ENCODE data around the gene ASPSCR1. TPM values are rescaled to one million over a fixed set of nuclear protein-coding genes. Genes with fewer than 3 reads are reported as not detected.

ASPSCR1 gene
- total RNA-seq, 1 experiment from 2014 or later: 51.0 TPM

GRCh38 chr17:82016875-82017459, 39.5 kb downstream of the ASPSCR1 start:
- H3K27ac ChIP-seq (ENCODE audit: low read depth, low read length): peak overlapping the region; percentile 36; the same call in 1 of the 2 replicates
- peaks cover 27% of the 10 kb centered on the region for H3K79me2 ChIP-seq (ENCODE audit: insufficient read depth, low read length)
- no TSS peak for BruUV-seq (replicated peaks)
- H3K9ac ChIP-seq (ENCODE audit: low read length): no peak overlapping the region
- intact Hi-C loops (cut with micrococcal nuclease): no loop called here
- no peaks in the 10 kb centered on the region for H3K9me2 ChIP-seq (ENCODE audit: insufficient read depth)
- ChIA-PET CTCF (no interaction called here), RAD21 (ENCODE audit: low non-redundant PET in 1 of 2, low total read pairs in 2 of 2, uncharacterized antibody in 2 of 2, unreplicated experiment in 2 of 2) (no interaction called here), POLR2A (interaction anchor here (0.9 kb wide), 1 partner anchor 57 kb away, joined by 3 read pairs; no protein-coding TSS in a partner anchor)
- TF ChIP-seq CBX3 (IDR thresholded peaks at IDR 0.05; ENCODE audit: low read depth) (no peak), TCF7L2 (IDR thresholded peaks at IDR 0.05; ENCODE audit: borderline replicate concordance, extremely low read depth, insufficient read depth, insufficient read length) (no peak), POLR2AphosphoS5 (IDR thresholded peaks at IDR 0.05; ENCODE audit: low read depth, low read length) (no peak), EGR1 (IDR thresholded peaks at IDR 0.05; ENCODE audit: low read depth) (no peak), EZH2 (IDR thresholded peaks at IDR 0.05) (no peak)
- H3K27me3 ChIP-seq (ENCODE audit: insufficient read depth, low read length): no peaks in the 10 kb centered on the region
- H4K20me1 ChIP-seq (ENCODE audit: insufficient read depth): peaks cover 4% of the 10 kb centered on the region; the same call in 1 of the 2 replicates
- H3K9me3 ChIP-seq (ENCODE audit: control insufficient read depth in 1 of 2, insufficient read depth in 1 of 2, low read depth in 1 of 2, low read length in 2 of 2): no peaks in the 10 kb centered on the region
- no peak overlapping the region for H3K4me3 ChIP-seq (replicated peaks in 1 of 2; ENCODE audit: low read depth in 1 of 2, low read length in 2 of 2)
- H3K4me1 ChIP-seq (ENCODE audit: control insufficient read depth in 1 of 2, insufficient read depth in 2 of 2, low read length in 2 of 2): peaks cover 21 to 36% of the 10 kb centered on the region in 2 experiments
- peaks cover 0 to 10% of the 10 kb centered on the region in 2 experiments; a peak in 1 of 4 replicates for H3K36me3 ChIP-seq (ENCODE audit: control insufficient read depth in 1 of 2, insufficient read depth in 2 of 2, low read length in 2 of 2)
- DNase-seq (ENCODE audit: low read depth, low spot score) (no peak), ATAC-seq (no peak)
- no peak overlapping the region for H2AFZ ChIP-seq (ENCODE audit: low read depth, low read length, poor library complexity, severe bottlenecking)
- no peak overlapping the region for H3K4me2 ChIP-seq (ENCODE audit: low read length)

GRCh38 chr17:82017612-82018151, 40.3 kb downstream of the ASPSCR1 start:
- Histone ChIP-seq H3K79me2 (ENCODE audit: insufficient read depth, low read length) (peaks cover 34% of the 10 kb centered on the region), H3K9me2 (ENCODE audit: insufficient read depth) (no peaks in the 10 kb centered on the region), H3K4me1 (ENCODE audit: control insufficient read depth in 1 of 2, insufficient read depth in 2 of 2, low read length in 2 of 2) (peaks cover 21 to 36% of the 10 kb centered on the region in 2 experiments), H3K9ac (ENCODE audit: low read length) (no peak overlapping the region), H4K20me1 (ENCODE audit: insufficient read depth) (peaks cover 4% of the 10 kb centered on the region; the same call in 1 of the 2 replicates), H2AFZ (ENCODE audit: low read depth, low read length, poor library complexity, severe bottlenecking) (no peak overlapping the region), H3K36me3 (ENCODE audit: control insufficient read depth in 1 of 2, insufficient read depth in 2 of 2, low read length in 2 of 2) (peaks cover 0 to 10% of the 10 kb centered on the region in 2 experiments; a peak in 1 of 4 replicates), H3K27ac (ENCODE audit: low read depth, low read length) (peak overlapping the region; percentile 36; the same call in 1 of the 2 replicates), H3K4me2 (ENCODE audit: low read length) (no peak overlapping the region), H3K27me3 (ENCODE audit: insufficient read depth, low read length) (no peaks in the 10 kb centered on the region), H3K9me3 (ENCODE audit: control insufficient read depth in 1 of 2, insufficient read depth in 1 of 2, low read depth in 1 of 2, low read length in 2 of 2) (no peaks in the 10 kb centered on the region), H3K4me3 (replicated peaks in 1 of 2; ENCODE audit: low read depth in 1 of 2, low read length in 2 of 2) (no peak overlapping the region)
- CTCF ChIA-PET: interaction anchor here (1.2 kb wide), 1 partner anchor 58 kb away, joined by 3 read pairs; no protein-coding TSS in a partner anchor
- BruUV-seq (replicated peaks): no TSS peak
- no peak for ATAC-seq
- intact Hi-C loops (cut with micrococcal nuclease): no loop called here
- RAD21 ChIA-PET (ENCODE audit: low non-redundant PET in 1 of 2, low total read pairs in 2 of 2, uncharacterized antibody in 2 of 2, unreplicated experiment in 2 of 2): no interaction called here
- DNase-seq (ENCODE audit: low read depth, low spot score): no peak
- no peak for TF ChIP-seq MAX (IDR thresholded peaks at IDR 0.05)
- TF ChIP-seq REST (IDR thresholded peaks at IDR 0.05; ENCODE audit: low read depth): no peak
- TF ChIP-seq ZBTB33 (IDR thresholded peaks at IDR 0.05; ENCODE audit: extremely low read depth, insufficient replicate concordance, low read length): no peak
- no peak for TF ChIP-seq CEBPB (IDR thresholded peaks at IDR 0.05; ENCODE audit: low read depth)
- POLR2A ChIA-PET: no interaction called here

Data from HCT116 (cell line).